AG10803 (cell line): Measurements from ENCODE around the gene FN1.
"Not testable (repeated sequence)": the region's sequence is repeated elsewhere in the genome, so short reads cannot be mapped to it uniquely, and the experiment has no call there.

ENCODE experiments used
- DNase-seq: peaks from one replicate; pipeline ENCODE4 v3.0.0; 2010; ENCODE audit warnings: low read depth
- H3K4me3 ChIP-seq: 2 replicates; pipeline ENCODE4 v1.5.1; 2011; ENCODE audit warnings: mild to moderate bottlenecking, low read length, control low read depth
- TF ChIP-seq, protein P1 (sequence below): conservative IDR thresholded peaks from 2 replicates; pipeline ENCODE4 v1.5.1; 2011; ENCODE audit warnings: mild to moderate bottlenecking, low read length, control low read depth, inconsistent platforms

FN1 gene

DNA sequence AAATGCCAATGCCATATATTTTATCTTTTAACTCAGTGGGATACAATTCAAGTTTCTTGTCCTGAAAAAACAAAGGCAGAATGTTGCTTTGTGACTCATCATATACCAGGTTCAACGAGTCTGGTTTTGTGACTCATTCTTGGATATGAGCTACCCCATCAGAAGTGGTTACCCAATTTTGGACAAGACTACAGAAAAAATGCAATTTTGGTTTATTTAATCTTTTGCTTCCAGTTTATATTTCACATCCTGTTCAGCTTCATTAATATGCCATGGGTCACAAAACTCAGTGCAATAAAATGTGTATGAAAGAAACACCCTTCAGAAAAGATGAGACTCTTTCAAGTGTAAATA is 25.0 kb downstream of the FN1 start:
- peak; percentile 96 for DNase-seq
- TF ChIP-seq, protein P1, sequence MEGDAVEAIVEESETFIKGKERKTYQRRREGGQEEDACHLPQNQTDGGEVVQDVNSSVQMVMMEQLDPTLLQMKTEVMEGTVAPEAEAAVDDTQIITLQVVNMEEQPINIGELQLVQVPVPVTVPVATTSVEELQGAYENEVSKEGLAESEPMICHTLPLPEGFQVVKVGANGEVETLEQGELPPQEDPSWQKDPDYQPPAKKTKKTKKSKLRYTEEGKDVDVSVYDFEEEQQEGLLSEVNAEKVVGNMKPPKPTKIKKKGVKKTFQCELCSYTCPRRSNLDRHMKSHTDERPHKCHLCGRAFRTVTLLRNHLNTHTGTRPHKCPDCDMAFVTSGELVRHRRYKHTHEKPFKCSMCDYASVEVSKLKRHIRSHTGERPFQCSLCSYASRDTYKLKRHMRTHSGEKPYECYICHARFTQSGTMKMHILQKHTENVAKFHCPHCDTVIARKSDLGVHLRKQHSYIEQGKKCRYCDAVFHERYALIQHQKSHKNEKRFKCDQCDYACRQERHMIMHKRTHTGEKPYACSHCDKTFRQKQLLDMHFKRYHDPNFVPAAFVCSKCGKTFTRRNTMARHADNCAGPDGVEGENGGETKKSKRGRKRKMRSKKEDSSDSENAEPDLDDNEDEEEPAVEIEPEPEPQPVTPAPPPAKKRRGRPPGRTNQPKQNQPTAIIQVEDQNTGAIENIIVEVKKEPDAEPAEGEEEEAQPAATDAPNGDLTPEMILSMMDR = no peak
- H3K4me3 ChIP-seq = no peak overlapping the region

DNA sequence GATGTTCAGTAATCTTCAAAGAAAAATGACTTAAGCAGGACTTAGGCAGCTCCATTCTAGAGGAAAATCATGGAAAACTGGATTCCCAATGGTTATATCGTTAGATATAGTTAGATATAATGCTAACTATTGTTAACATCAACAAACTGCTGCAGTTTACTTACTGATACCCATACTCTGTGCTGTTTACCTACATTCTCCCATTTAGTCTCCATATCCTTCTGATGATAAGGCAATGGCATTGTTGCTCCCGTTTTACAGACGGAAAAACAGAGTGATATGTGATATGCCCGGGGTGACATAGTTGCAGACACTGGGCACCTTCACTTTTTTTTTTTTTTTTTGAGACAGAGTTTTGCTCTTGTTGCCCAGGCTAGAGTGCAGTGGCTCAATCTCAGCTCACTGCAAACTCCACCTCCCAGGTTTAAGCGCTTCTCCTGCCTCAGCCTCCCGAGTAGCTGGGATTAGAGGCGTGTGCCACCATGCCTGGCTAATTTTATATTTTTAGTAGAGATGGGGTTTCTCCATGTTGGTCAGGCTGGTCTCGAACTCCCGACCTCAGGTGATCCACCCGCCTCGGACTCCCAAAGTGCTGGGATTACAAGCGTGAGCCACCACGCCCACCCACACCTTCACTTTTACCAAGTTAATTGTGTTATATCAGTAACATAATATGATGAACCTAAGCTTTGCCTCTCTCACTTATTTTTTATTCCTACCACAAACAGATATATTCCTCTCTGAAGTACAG is 25.5 kb downstream of the FN1 start:
- not testable (repeated sequence) for H3K4me3 ChIP-seq, DNase-seq

DNA sequence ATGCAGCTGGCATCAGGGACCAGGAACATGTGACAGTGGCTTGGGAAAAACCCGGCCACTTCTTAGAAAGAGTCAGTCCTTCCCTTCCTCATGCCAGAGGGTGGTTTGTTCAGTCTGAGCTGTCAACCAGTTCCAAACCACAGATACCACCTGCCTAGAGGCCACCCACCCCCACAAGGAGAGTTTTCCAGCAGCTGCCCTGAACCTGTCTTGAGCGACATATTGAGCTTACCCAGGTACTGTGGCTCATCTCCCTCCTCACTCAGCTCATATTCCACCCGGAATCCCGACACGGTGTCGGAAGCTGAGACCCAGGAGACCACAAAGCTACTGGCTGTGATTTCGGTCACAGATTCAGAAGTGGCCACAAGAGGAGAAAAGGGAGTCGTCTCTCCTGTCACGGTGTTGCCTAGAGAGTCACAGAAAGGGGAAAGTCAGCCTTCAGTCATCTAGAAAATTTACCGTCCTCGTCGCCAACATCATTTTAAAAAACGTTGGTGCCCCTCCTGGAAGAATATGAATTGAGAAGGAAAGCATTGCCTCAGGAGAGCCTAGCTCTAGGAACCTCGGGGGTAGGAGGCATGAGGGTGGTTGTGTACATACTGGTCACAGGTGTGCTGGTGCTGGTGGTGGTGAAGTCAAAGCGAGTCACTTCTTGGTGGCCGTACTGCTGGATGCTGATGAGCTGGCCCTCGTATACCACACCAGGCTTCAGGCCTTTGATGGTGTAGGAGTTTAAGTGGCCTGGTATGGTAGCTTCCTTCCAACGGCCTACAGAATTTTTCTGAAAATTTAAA is 26.3 kb downstream of the FN1 start:
- no peak for DNase-seq
- no peak overlapping the region for H3K4me3 ChIP-seq
- TF ChIP-seq, protein P1 = no peak

DNA sequence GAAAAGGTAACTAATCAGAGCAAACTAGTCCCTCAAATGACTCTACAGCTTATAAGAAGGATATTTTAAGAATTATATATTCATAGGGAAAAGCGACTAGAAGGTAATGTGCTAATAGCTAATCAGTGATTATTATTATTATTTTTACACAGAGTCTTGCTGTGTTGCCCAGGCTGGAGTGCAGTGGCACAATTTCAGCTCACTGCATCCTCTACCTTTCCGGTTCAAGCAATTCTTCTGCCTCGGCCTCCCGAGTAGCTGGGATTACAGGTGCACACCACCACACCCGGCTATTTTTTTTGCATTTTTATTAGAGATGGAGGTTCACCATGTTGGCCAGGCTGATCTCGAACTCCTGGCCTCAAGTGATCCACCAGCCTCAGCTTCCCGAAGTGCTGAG is 27.4 kb downstream of the FN1 start:
- not testable (repeated sequence) for DNase-seq, H3K4me3 ChIP-seq

DNA sequence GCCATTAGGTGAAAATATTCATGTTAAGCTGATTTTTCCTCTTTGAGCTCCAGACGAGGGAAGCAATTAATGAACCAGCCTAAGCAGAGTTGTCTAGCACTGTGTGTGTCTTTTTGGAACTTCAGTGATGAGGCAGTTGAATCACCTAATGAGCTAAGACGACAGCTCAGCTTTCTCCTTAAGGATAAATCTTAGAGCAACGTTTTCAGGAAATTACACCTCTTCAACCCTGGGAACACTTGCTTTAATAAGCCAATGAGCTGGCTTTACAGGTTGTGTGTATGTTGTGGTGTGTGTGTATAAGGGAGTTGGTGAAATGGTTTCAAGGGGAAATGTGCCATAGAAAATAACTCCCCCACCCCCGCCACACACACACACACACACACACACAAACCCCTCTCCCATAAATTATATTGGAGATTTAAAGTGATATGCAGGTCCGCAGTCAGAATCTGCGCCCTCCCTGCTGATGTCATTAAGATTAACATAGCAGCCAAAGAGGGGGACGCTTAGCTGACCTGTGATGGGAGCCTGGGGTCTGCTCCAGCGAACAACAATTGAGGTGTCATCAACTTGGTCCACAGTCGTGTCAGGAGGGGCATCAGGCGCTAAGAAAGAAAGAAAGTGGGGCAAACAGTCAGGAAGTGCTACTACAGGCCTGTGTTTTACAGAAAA is 28.1 kb downstream of the FN1 start:
- DNase-seq = no peak
- TF ChIP-seq, protein P1 = no peak
- no peak overlapping the region for H3K4me3 ChIP-seq

DNA sequence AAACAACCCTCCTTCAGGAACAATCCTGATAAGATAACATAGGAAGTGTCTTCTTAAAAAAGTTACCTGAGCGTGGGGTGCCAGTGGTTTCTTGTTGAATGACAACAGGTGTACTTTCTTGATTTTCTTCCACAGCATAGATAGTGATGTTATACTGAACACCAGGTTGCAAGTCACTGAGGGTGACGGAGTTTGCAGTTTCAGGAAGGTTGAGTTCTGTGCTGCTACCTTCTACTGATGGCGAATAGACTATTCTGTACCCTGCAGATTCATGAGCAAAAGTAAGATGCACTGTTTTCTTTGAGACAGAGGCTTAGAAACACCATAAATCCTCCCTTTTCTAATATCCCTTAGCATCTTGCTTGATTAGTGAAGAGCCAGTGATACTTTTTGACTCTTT is 28.8 kb downstream of the FN1 start:
- H3K4me3 ChIP-seq = no peak overlapping the region
- TF ChIP-seq, protein P1 = no peak
- DNase-seq = no peak

DNA sequence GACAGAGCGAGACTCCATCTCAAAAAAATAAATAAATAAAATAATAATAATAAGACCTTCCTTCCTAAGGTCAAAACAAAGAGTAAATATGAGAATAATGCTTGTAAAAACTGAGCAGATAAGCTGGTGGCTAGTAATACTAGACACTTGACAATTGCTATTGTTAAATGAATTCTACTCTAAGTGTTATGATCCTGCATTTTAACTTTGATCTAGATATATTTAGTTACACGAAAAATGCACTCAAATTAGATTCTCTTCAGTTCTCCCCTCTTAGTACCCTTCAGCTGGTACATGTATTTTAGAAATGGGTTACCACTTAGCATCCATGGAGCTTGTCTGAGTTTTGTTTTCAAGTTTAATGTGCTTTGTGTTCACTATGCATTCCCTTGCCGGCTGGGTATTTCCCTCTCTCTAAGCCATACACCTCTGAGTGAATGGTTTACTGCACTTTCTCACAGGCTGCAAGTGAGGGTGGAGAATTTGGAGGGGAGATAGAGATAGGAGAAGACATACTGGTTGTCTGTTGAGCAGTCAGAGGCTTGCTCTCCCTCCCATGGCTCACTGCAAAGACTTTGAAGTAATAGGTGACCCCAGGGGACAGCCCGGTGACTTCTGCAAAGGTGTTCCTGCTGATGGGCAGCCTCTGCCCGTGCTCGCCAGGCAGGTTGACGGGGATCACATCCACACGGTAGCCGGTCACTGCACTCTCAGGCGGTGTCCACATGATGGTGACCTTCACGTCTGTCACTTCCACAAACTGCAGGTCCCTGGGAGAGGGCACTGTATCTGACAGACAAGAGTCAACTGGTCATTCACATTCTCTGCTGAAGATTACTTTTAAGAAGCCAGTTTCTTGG is 29.9 kb downstream of the FN1 start:
- TF ChIP-seq, protein P1 = no peak
- no peak overlapping the region for H3K4me3 ChIP-seq

More for the DNA sequence above, 29.9 kb downstream of the FN1 start:
- DNase-seq = no peak
